NB4 (cell line): ENCODE results near the gene RASGRP1.

ENCODE experiments used
- POLR2A ChIP-seq: IDR thresholded peaks from 2 replicates; pipeline ENCODE4 v1.6.1; 2011; ENCODE audit warnings: mild to moderate bottlenecking; ENCODE audit not compliant: insufficient read length; ENCODE audit errors: extremely low read depth
- TF ChIP-seq, protein P1 (sequence below): IDR thresholded peaks from one replicate; pipeline ENCODE4 v1.5.1; 2012; ENCODE audit warnings: low read depth, low read length
- TF ChIP-seq, protein P2 (sequence below): IDR thresholded peaks from 2 replicates; pipeline ENCODE4 v1.6.1; 2011; ENCODE audit warnings: low read depth, low read length

DNA sequence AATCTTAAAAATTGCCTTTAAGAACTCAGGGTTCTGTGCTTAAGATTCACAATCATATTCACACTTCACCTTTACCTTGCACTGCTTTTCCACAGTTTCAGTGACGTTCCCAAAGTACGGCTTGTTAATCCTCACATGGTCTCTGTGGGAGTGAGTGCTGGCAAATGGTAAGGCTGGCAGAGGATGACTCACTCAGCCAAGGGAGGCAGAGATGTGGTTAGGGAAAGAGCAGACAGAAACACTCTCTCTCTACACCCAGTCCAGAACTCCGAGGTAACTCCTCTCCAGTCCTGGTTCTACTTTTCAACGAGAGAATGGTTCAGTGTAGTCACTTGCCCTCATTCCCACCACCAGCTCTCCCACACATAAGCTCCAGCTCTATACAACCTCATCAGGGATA lies 33.1 kb downstream of the RASGRP1 start:
- TF ChIP-seq, protein P1, sequence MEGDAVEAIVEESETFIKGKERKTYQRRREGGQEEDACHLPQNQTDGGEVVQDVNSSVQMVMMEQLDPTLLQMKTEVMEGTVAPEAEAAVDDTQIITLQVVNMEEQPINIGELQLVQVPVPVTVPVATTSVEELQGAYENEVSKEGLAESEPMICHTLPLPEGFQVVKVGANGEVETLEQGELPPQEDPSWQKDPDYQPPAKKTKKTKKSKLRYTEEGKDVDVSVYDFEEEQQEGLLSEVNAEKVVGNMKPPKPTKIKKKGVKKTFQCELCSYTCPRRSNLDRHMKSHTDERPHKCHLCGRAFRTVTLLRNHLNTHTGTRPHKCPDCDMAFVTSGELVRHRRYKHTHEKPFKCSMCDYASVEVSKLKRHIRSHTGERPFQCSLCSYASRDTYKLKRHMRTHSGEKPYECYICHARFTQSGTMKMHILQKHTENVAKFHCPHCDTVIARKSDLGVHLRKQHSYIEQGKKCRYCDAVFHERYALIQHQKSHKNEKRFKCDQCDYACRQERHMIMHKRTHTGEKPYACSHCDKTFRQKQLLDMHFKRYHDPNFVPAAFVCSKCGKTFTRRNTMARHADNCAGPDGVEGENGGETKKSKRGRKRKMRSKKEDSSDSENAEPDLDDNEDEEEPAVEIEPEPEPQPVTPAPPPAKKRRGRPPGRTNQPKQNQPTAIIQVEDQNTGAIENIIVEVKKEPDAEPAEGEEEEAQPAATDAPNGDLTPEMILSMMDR: no peak
- TF ChIP-seq POLR2A: no peak
- TF ChIP-seq, protein P2, sequence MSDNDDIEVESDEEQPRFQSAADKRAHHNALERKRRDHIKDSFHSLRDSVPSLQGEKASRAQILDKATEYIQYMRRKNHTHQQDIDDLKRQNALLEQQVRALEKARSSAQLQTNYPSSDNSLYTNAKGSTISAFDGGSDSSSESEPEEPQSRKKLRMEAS: no peak
